Femur (tissue), 1 donor: ENCODE data around the gene NSD2.
A peak's percentile ranks its signal among the peaks of the same experiment; 100 is the strongest.
"Not testable (repeated sequence)": the region's sequence is repeated elsewhere in the genome, so short reads cannot be mapped to it uniquely, and the experiment has no call there.

Experiments used
- DNase-seq: peaks from one replicate; pipeline ENCODE4 v3.0.0-alpha.2; 2017

Gene NSD2

GRCh38 chr4:1987721-1988326, 116.6 kb downstream of the NSD2 start:
- DNase-seq, result no peak

GRCh38 chr4:1988327-1988724, 117.1 kb downstream of the NSD2 start:
- DNase-seq, result no peak

- DNase-seq, result no peak
Measured at GRCh38 chr4:1989533-1990347, 118.5 kb downstream of the NSD2 start.

GRCh38 chr4:1990348-1990645, 119.1 kb downstream of the NSD2 start:
- DNase-seq, result no peak

GRCh38 chr4:1990676-1991075, 119.5 kb downstream of the NSD2 start:
- DNase-seq, result no peak

- DNase-seq, result no peak
Measured at GRCh38 chr4:1991087-1991486, 119.9 kb downstream of the NSD2 start.

GRCh38 chr4:1991596-1992434, 120.6 kb downstream of the NSD2 start:
- DNase-seq, result no peak

- DNase-seq, result peak; percentile 72
Measured at GRCh38 chr4:1992468-1993168, 121.4 kb downstream of the NSD2 start.

GRCh38 chr4:1993169-1993516, 122.0 kb downstream of the NSD2 start:
- DNase-seq, result no peak

GRCh38 chr4:1993718-1994516, 122.7 kb downstream of the NSD2 start:
- not testable (repeated sequence) for DNase-seq

GRCh38 chr4:1994938-1995337, 123.7 kb downstream of the NSD2 start:
- DNase-seq, result no peak

GRCh38 chr4:1996866-1997611, 125.8 kb downstream of the NSD2 start:
- DNase-seq, result no peak

- DNase-seq, result no peak
Measured at GRCh38 chr4:1997712-1998111, 126.5 kb downstream of the NSD2 start.

GRCh38 chr4:1998296-1998695, 127.1 kb downstream of the NSD2 start:
- DNase-seq, result no peak

- not testable (repeated sequence) for DNase-seq
Measured at GRCh38 chr4:1999308-1999707, 128.1 kb downstream of the NSD2 start.

- DNase-seq, result not testable (repeated sequence)
Measured at GRCh38 chr4:2003361-2003760, 132.2 kb downstream of the NSD2 start.

GRCh38 chr4:2006367-2006766, 135.2 kb downstream of the NSD2 start:
- DNase-seq, result no peak

- DNase-seq, result no peak
Measured at GRCh38 chr4:2006956-2007653, 135.9 kb downstream of the NSD2 start.

GRCh38 chr4:2007804-2008670, 136.8 kb downstream of the NSD2 start:
- peak; percentile 36 for DNase-seq

GRCh38 chr4:2008671-2008920, 137.4 kb downstream of the NSD2 start:
- DNase-seq, result no peak
